Liver (tissue), 9 donors: ENCODE measurements around the gene TBC1D13. TPM values are rescaled to one million over a fixed set of nuclear protein-coding genes. Genes with fewer than 3 reads are reported as not detected.

ENCODE experiments used
- DNase-seq: peaks from one replicate; pipeline ENCODE4 v3.0.0-alpha.2; 2017; ENCODE audit warnings: low spot score
- H3K27ac ChIP-seq, 2 donors: one replicate each; pipeline ENCODE4 v1.7.0; 2013; ENCODE audit warnings: inconsistent platforms in 2 of 2, low read length in 2 of 2, control low read depth in 1 of 2, low read depth in 1 of 2, mild to moderate bottlenecking in 1 of 2
- H3K27me3 ChIP-seq, 4 donors: one replicate each; pipeline versions ENCODE4 v1.6.1 to v1.7.0; 2013; ENCODE audit warnings: low read length in 3 of 4, inconsistent platforms in 1 of 4, mild to moderate bottlenecking in 1 of 4, moderate library complexity in 1 of 4; ENCODE audit not compliant: control insufficient read depth in 4 of 4, insufficient read depth in 4 of 4
- H3K36me3 ChIP-seq, 4 donors: one replicate each; pipeline versions ENCODE4 v1.6.1 to v1.7.0; 2013; ENCODE audit warnings: low read length in 3 of 4, mild to moderate bottlenecking in 3 of 4, low read depth in 1 of 4, moderate library complexity in 1 of 4; ENCODE audit not compliant: control insufficient read depth in 4 of 4, insufficient read depth in 3 of 4
- H3K4me1 ChIP-seq, 4 donors: one replicate each; pipeline versions ENCODE4 v1.6.1 to v1.7.0; 2013; ENCODE audit warnings: low read length in 3 of 4, mild to moderate bottlenecking in 3 of 4, moderate library complexity in 1 of 4; ENCODE audit not compliant: control insufficient read depth in 4 of 4, insufficient read depth in 4 of 4
- H3K4me3 ChIP-seq, 3 donors: one replicate each; pipeline versions ENCODE4 v1.6.1 to v1.7.0; 2013; ENCODE audit warnings: low read length in 3 of 3, control low read depth in 1 of 3, low read depth in 1 of 3, mild to moderate bottlenecking in 1 of 3
- H3K9ac ChIP-seq, 2 donors: one replicate each; pipeline ENCODE4 v1.7.0; 2013; ENCODE audit warnings: low read length in 2 of 2, mild to moderate bottlenecking in 2 of 2, moderate library complexity in 2 of 2, control low read depth in 1 of 2, low read depth in 1 of 2
- H3K9me3 ChIP-seq, 4 donors: one replicate each; pipeline versions ENCODE4 v1.6.1 to v1.7.0; 2013; ENCODE audit warnings: low read length in 3 of 4; ENCODE audit not compliant: control insufficient read depth in 4 of 4
- EGR1 ChIP-seq, 2 donors: IDR thresholded peaks; 2 replicates each; pipeline ENCODE4 v1.6.1; 2016 to 2018; ENCODE audit warnings: antibody characterized with exemption in 2 of 2, low read depth in 2 of 2
- FOXA1 ChIP-seq: IDR thresholded peaks from 2 replicates; pipeline ENCODE4 v1.6.1; 2016; ENCODE audit warnings: antibody characterized with exemption
- FOXA2 ChIP-seq: IDR thresholded peaks from 2 replicates; pipeline ENCODE4 v1.6.1; 2016; ENCODE audit warnings: antibody characterized with exemption
- HNF4G ChIP-seq: IDR thresholded peaks from 2 replicates; pipeline ENCODE4 v1.6.1; 2016; ENCODE audit warnings: antibody characterized with exemption
- NR2F2 ChIP-seq: IDR thresholded peaks from 2 replicates; pipeline ENCODE4 v1.6.1; 2016; ENCODE audit warnings: antibody characterized with exemption
- RAD21 ChIP-seq, 2 donors: IDR thresholded peaks; 2 replicates each; pipeline ENCODE4 v1.6.1; 2016; ENCODE audit warnings: antibody characterized with exemption in 2 of 2, mild to moderate bottlenecking in 2 of 2
- RXRA ChIP-seq, 2 donors: IDR thresholded peaks; 2 replicates each; pipeline ENCODE4 v1.6.1; 2017 to 2018; ENCODE audit warnings: antibody characterized with exemption in 2 of 2, mild to moderate bottlenecking in 1 of 2
- SP1 ChIP-seq: IDR thresholded peaks from 2 replicates; pipeline ENCODE4 v1.6.1; 2018; ENCODE audit warnings: antibody characterized with exemption, mild to moderate bottlenecking
- TAF1 ChIP-seq: conservative IDR thresholded peaks from 2 replicates; pipeline ENCODE4 v1.6.1; 2016; ENCODE audit warnings: antibody characterized with exemption, mild to moderate bottlenecking
- YY1 ChIP-seq: IDR thresholded peaks from 2 replicates; pipeline ENCODE4 v1.6.1; 2016; ENCODE audit warnings: antibody characterized with exemption, mild to moderate bottlenecking
- whole genome bisulfite sequencing: extraction: QIAGEN DNeasy Blood & Tissue Kit; methylation state at CpG from one replicate; pipeline ENCODE4 v1.1.7; 2013; 5-methylcytosine and 5-hydroxymethylcytosine counted together
- polyA plus RNA-seq, 2 donors: library from polyadenylated mRNA; stranded (reverse) in 1 of 2; unstranded in 1 of 2; fragments of 200-250 nt in 1 of 2; fragments of >200 nt in 1 of 2; fragmentation: Nextera tagmentation in 1 of 2; extraction: Ambion mirVana in 1 of 2; gene quantifications; one replicate each; pipeline versions ENCODE4 v1.2.1 to v1.2.3, GENCODE V29; 2013 to 2015
- total RNA-seq, 2 donors: library from RNA; depleted of rRNA; stranded (reverse); fragments of >200 nt; gene quantifications; one replicate each; pipeline ENCODE4 v1.2.3, GENCODE V29; 2014
- TF ChIP-seq, protein P1 (sequence below): IDR thresholded peaks from 2 replicates; pipeline ENCODE4 v1.6.1; 2016; ENCODE audit warnings: antibody characterized with exemption
- TF ChIP-seq, protein P2 (sequence below): IDR thresholded peaks from 2 replicates; pipeline ENCODE4 v1.6.1; 2016; ENCODE audit warnings: antibody characterized with exemption
- TF ChIP-seq, protein P3 (sequence below): fragments of 150-350 bp; IDR thresholded peaks from 2 replicates; pipeline ENCODE4 v1.5.1; 2017; ENCODE audit warnings: improper control_type of control experiment, low read depth, low read length; ENCODE audit not compliant: missing input control
- TF ChIP-seq, protein P4 (sequence below): IDR thresholded peaks from 2 replicates; pipeline ENCODE4 v1.6.1; 2016; ENCODE audit warnings: antibody characterized with exemption
- TF ChIP-seq, protein P5 (sequence below): IDR thresholded peaks from 2 replicates; pipeline ENCODE4 v1.6.1; 2016; ENCODE audit warnings: antibody characterized with exemption, mild to moderate bottlenecking
- donor health status: healthy.
- donor health status: healthy.
- donor health status: healthy.
- donor health status: healthy.
- donor health status: healthy.

The TBC1D13 gene
- total and polyA plus RNA-seq, 4 donors, result 6.3 to 11.7 (median 8.0) TPM

DNA sequence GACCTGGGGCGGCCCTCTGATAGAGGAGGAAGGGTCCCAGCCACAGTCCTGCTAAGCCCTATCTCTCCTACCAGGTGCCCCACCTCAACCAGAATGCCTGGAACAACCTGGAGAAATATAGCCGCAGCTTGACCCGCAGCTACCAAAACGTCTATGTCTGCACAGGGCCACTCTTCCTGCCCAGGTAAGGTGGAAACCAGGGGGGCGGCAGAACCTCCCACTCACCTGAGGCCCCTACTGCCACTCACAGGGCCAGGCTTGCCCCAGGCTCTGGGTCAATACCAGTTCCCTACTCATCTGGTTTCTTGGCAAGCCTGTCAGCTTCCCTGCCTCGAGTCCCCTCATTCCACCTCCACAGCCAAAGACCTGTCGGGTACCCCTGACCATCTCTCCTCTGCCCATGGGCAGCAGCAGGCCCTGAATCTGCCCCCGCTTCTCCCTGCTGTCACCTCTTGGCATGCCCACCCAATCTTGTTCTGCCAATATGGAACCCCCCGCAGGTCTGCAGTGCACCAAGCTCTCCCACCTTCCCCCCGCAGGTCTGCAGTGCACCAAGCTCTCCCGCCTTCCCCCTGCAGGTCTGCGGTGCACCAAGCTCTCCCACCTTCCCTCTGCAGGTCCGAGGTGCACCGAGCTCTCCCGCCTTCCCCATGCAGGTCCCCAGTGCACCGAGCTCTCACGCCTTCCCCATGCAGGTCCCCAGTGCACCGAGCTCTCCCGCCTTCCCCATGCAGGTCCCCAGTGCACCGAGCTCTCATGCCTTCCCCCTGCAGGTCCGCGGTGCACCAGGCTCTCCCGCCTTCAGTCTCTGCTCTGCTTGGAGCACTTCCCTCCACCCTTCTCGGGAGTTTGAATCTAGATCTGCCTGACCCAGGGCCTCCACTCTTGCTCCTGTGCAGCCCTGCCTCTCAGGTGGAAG, 33.9 kb downstream of the TBC1D13 start:
- Histone ChIP-seq H3K4me1 (peaks cover 19 to 43% (median 29%) of the 10 kb centered on the region in 4 donors), H3K4me3 (no peak overlapping the region), H3K27ac (no peak overlapping the region), H3K9ac (no peak overlapping the region), H3K27me3 (no peaks in the 10 kb centered on the region), H3K9me3 (no peaks in the 10 kb centered on the region), H3K36me3 (peaks cover 0 to 31% (median 11%) of the 10 kb centered on the region in 4 donors)
- TF ChIP-seq EGR1 (IDR thresholded peaks at IDR 0.05; ENCODE audit: low read depth in 2 of 2) (no peak), NR2F2 (no peak), YY1 (no peak), SP1 (no peak), FOXA1 (no peak), FOXA2 (no peak), TAF1 (no peak), RXRA (IDR thresholded peaks at IDR 0.05) (no peak), HNF4G (no peak), RAD21 (IDR thresholded peaks at IDR 0.05) (no peak)
- TF ChIP-seq, protein P1, sequence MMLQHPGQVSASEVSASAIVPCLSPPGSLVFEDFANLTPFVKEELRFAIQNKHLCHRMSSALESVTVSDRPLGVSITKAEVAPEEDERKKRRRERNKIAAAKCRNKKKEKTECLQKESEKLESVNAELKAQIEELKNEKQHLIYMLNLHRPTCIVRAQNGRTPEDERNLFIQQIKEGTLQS, result no peak
- TF ChIP-seq, protein P2, sequence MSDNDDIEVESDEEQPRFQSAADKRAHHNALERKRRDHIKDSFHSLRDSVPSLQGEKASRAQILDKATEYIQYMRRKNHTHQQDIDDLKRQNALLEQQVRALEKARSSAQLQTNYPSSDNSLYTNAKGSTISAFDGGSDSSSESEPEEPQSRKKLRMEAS, result no peak
- TF ChIP-seq, protein P3, sequence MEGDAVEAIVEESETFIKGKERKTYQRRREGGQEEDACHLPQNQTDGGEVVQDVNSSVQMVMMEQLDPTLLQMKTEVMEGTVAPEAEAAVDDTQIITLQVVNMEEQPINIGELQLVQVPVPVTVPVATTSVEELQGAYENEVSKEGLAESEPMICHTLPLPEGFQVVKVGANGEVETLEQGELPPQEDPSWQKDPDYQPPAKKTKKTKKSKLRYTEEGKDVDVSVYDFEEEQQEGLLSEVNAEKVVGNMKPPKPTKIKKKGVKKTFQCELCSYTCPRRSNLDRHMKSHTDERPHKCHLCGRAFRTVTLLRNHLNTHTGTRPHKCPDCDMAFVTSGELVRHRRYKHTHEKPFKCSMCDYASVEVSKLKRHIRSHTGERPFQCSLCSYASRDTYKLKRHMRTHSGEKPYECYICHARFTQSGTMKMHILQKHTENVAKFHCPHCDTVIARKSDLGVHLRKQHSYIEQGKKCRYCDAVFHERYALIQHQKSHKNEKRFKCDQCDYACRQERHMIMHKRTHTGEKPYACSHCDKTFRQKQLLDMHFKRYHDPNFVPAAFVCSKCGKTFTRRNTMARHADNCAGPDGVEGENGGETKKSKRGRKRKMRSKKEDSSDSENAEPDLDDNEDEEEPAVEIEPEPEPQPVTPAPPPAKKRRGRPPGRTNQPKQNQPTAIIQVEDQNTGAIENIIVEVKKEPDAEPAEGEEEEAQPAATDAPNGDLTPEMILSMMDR, result no peak
- TF ChIP-seq, protein P4, sequence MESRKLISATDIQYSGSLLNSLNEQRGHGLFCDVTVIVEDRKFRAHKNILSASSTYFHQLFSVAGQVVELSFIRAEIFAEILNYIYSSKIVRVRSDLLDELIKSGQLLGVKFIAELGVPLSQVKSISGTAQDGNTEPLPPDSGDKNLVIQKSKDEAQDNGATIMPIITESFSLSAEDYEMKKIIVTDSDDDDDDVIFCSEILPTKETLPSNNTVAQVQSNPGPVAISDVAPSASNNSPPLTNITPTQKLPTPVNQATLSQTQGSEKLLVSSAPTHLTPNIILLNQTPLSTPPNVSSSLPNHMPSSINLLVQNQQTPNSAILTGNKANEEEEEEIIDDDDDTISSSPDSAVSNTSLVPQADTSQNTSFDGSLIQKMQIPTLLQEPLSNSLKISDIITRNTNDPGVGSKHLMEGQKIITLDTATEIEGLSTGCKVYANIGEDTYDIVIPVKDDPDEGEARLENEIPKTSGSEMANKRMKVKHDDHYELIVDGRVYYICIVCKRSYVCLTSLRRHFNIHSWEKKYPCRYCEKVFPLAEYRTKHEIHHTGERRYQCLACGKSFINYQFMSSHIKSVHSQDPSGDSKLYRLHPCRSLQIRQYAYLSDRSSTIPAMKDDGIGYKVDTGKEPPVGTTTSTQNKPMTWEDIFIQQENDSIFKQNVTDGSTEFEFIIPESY, result no peak
- TF ChIP-seq, protein P5, sequence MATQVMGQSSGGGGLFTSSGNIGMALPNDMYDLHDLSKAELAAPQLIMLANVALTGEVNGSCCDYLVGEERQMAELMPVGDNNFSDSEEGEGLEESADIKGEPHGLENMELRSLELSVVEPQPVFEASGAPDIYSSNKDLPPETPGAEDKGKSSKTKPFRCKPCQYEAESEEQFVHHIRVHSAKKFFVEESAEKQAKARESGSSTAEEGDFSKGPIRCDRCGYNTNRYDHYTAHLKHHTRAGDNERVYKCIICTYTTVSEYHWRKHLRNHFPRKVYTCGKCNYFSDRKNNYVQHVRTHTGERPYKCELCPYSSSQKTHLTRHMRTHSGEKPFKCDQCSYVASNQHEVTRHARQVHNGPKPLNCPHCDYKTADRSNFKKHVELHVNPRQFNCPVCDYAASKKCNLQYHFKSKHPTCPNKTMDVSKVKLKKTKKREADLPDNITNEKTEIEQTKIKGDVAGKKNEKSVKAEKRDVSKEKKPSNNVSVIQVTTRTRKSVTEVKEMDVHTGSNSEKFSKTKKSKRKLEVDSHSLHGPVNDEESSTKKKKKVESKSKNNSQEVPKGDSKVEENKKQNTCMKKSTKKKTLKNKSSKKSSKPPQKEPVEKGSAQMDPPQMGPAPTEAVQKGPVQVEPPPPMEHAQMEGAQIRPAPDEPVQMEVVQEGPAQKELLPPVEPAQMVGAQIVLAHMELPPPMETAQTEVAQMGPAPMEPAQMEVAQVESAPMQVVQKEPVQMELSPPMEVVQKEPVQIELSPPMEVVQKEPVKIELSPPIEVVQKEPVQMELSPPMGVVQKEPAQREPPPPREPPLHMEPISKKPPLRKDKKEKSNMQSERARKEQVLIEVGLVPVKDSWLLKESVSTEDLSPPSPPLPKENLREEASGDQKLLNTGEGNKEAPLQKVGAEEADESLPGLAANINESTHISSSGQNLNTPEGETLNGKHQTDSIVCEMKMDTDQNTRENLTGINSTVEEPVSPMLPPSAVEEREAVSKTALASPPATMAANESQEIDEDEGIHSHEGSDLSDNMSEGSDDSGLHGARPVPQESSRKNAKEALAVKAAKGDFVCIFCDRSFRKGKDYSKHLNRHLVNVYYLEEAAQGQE, result no peak
- 93% methylated on average over 24 of the region's 24 CpGs for WGBS
- DNase-seq, result no peak
